ENCODE measurements around the gene ANKRD2.
A peak's percentile ranks its signal among the peaks of the same experiment; 100 is the strongest.

Gene ANKRD2

GRCh38 chr10:97531401-97531986, 41.1 kb upstream of the ANKRD2 start:
- peak in 1 of 2 donors; percentile 54 for DNase-seq (ENCODE audit: low read depth in 2 of 2)

GRCh38 chr10:97532935-97533671, 39.5 kb upstream of the ANKRD2 start:
- H3K4me3 ChIP-seq (replicated peaks in 1 of 2; ENCODE audit: low read depth in 2 of 2, low read length in 2 of 2), result no peak overlapping the region
- peak; percentile 19 to 73 for DNase-seq (ENCODE audit: low read depth in 2 of 2)
- no peak for TF ChIP-seq CTCF (IDR thresholded peaks at IDR 0.05; ENCODE audit: low read depth, low read length)

More at GRCh38 chr10:97531401-97531986, 41.1 kb upstream of the ANKRD2 start:
- no peak overlapping the region for H3K4me3 ChIP-seq (replicated peaks in 1 of 2; ENCODE audit: low read depth in 2 of 2, low read length in 2 of 2)
- no peak for TF ChIP-seq CTCF (IDR thresholded peaks at IDR 0.05; ENCODE audit: low read depth, low read length)

- no peak overlapping the region for H3K4me3 ChIP-seq (replicated peaks in 1 of 2; ENCODE audit: low read depth in 2 of 2, low read length in 2 of 2)
These were observed 38.7 kb upstream of the ANKRD2 start for GRCh38 chr10:97533888-97534287.

GRCh38 chr10:97534746-97535367, 37.7 kb upstream of the ANKRD2 start:
- peak; percentile 67 for TF ChIP-seq CTCF (IDR thresholded peaks at IDR 0.05; ENCODE audit: low read depth, low read length)
- no peak overlapping the region for H3K4me3 ChIP-seq (replicated peaks in 1 of 2; ENCODE audit: low read depth in 2 of 2, low read length in 2 of 2)
- peak; percentile 52 to 56 for DNase-seq (ENCODE audit: low read depth in 2 of 2)

More at GRCh38 chr10:97533888-97534287, 38.7 kb upstream of the ANKRD2 start:
- TF ChIP-seq CTCF (IDR thresholded peaks at IDR 0.05; ENCODE audit: low read depth, low read length), result no peak
- no peak for DNase-seq (ENCODE audit: low read depth in 2 of 2)

- no peak for DNase-seq (ENCODE audit: low read depth in 2 of 2)
- no peak for TF ChIP-seq CTCF (IDR thresholded peaks at IDR 0.05; ENCODE audit: low read depth, low read length)
- H3K4me3 ChIP-seq (replicated peaks in 1 of 2; ENCODE audit: low read depth in 2 of 2, low read length in 2 of 2), result no peak overlapping the region
These were observed 35.3 kb upstream of the ANKRD2 start for GRCh38 chr10:97537186-97537869.

- DNase-seq (ENCODE audit: low read depth in 2 of 2), result peak in 1 of 2 donors; percentile 70
- H3K4me3 ChIP-seq (replicated peaks in 1 of 2; ENCODE audit: low read depth in 2 of 2, low read length in 2 of 2), result no peak overlapping the region
- TF ChIP-seq CTCF (IDR thresholded peaks at IDR 0.05; ENCODE audit: low read depth, low read length), result no peak
These were observed 34.2 kb upstream of the ANKRD2 start for GRCh38 chr10:97538411-97538810.

All from cardiac fibroblast (primary cell).